Epithelial cell of proximal tubule (primary cell): ENCODE results near the gene IRF4. TPM values are rescaled to one million over a fixed set of nuclear protein-coding genes. Genes with fewer than 3 reads are reported as not detected.

Experiments used
- DNase-seq: peaks from one replicate; pipeline ENCODE4 v3.0.0-alpha.2; 2011; ENCODE audit warnings: low read depth
- H3K4me3 ChIP-seq: 2 replicates; pipeline ENCODE4 v1.5.1; 2011; ENCODE audit warnings: low read depth, mild to moderate bottlenecking, low read length
- CTCF ChIP-seq: conservative IDR thresholded peaks from 2 replicates; pipeline ENCODE4 v1.5.1; 2012; ENCODE audit warnings: low read depth, mild to moderate bottlenecking, low read length
- total RNA-seq: library from RNA; depleted of rRNA; stranded (reverse); fragments of >200 nt; gene quantifications from 2 replicates; pipeline ENCODE4 v1.2.3, GENCODE V29; 2015

The IRF4 gene
- total RNA-seq, 1 donor from 2014 or later: 0.23 TPM

- no peak for DNase-seq
- TF ChIP-seq CTCF: no peak
- no peak overlapping the region for H3K4me3 ChIP-seq
These were observed 64.9 kb downstream of the IRF4 start for GRCh38 chr6:456358-456867.

GRCh38 chr6:456887-457286 lies 65.3 kb downstream of the IRF4 start:
- no peak for TF ChIP-seq CTCF
- no peak overlapping the region for H3K4me3 ChIP-seq
- DNase-seq: no peak

Other genes with a start within 250 kb of the IRF4 start
- 25.3 and 30.5 TPM in 2 replicates for gene DUSP22, start 99.3 kb upstream of the IRF4 start, total RNA-seq